Prostate gland (tissue), 2 donors: Measurements from ENCODE around the gene ARID5A. TPM values are rescaled to one million over a fixed set of nuclear protein-coding genes. Genes with fewer than 3 reads are reported as not detected.
A peak's percentile ranks its signal among the peaks of the same experiment; 100 is the strongest.

Source experiments
- DNase-seq: peaks from one replicate; pipeline ENCODE4 v3.0.0-alpha.2; 2019; ENCODE audit warnings: low spot score
- H3K27ac ChIP-seq, 2 donors: fragments of 200-600 bp; sonication (generic); 2 replicates each; pipeline ENCODE4 v1.5.1; 2017 to 2019
- H3K27me3 ChIP-seq: fragments of 200-600 bp; sonication (generic); replicated peaks from 2 replicates; pipeline ENCODE4 v1.5.1; 2019; ENCODE audit not compliant: insufficient read depth
- H3K36me3 ChIP-seq, 2 donors: fragments of 200-600 bp; sonication (generic); 1 replicate in 1 of 2; 2 replicates in 1 of 2; pipeline versions ENCODE4 v1.5.1 to v1.8.1; 2017 to 2019
- H3K4me1 ChIP-seq: fragments of 200-600 bp; sonication (generic); replicated peaks from 2 replicates; pipeline ENCODE4 v1.5.1; 2019
- H3K4me3 ChIP-seq, 2 donors: fragments of 200-600 bp; sonication (generic); 2 replicates each; pipeline ENCODE4 v1.5.1; 2017 to 2019
- H3K9me3 ChIP-seq: fragments of 200-600 bp; sonication (generic); 2 replicates; pipeline ENCODE4 v1.5.1; 2017
- POLR2A ChIP-seq: fragments of 450-650 bp; IDR thresholded peaks from one replicate; pipeline ENCODE4 v1.6.1; 2016; ENCODE audit warnings: antibody characterized with exemption, mild to moderate bottlenecking
- POLR2AphosphoS5 ChIP-seq: sonication (generic); formaldehyde crosslinking; IDR thresholded peaks from one replicate; pipeline ENCODE4 v1.6.1; 2017; ENCODE audit warnings: antibody characterized with exemption
- WGBS: methylation state at CpG from one replicate; pipeline ENCODE4 v1.1.5; 2018; 5-methylcytosine and 5-hydroxymethylcytosine counted together
- intact Hi-C: fragments of 100-400 bp; cut with DNase I; formaldehyde crosslinking; loops from one replicate; pipeline ENCODE4 v1.14.2; 2022
- total RNA-seq, 2 donors: library from RNA; depleted of rRNA; stranded (reverse); fragments of >200 nt; gene quantifications; one replicate each; pipeline ENCODE4 v1.1.0, GENCODE V29; 2016
- TF ChIP-seq, protein P1 (sequence below), 4 experiments: fragments of 200-600 bp in 2 of 4; fragments of 450-650 bp in 2 of 4; sonication (generic) in 2 of 4; IDR thresholded peaks; 1 replicate in 3 of 4; 2 replicates in 1 of 4; pipeline ENCODE4 v1.5.1; 2016 to 2019; ENCODE audit warnings: antibody characterized with exemption in 4 of 4, mild to moderate bottlenecking in 2 of 4, moderate library complexity in 2 of 4

Gene ARID5A
- total RNA-seq, 2 donors from 2014 or later, result 23.0 to 54.6 TPM

DNA sequence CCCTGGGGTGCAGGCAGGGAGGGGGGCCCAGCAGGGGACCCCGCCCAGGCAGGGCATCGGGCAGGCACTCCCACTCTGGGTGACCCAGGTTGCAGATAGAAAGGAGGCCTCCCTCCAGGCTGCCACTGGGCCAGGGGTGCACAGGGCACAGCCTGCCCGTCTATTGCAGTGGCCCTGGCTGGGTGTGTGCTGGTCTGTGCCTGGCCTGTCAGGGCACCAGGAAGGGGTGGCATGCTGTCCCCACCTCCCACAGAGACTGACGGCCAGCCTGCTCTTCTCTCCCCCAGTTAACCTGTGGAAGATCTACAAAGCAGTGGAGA, 12.9 kb downstream of the ARID5A start:
- TF ChIP-seq POLR2A, result no peak
- TF ChIP-seq, protein P1, sequence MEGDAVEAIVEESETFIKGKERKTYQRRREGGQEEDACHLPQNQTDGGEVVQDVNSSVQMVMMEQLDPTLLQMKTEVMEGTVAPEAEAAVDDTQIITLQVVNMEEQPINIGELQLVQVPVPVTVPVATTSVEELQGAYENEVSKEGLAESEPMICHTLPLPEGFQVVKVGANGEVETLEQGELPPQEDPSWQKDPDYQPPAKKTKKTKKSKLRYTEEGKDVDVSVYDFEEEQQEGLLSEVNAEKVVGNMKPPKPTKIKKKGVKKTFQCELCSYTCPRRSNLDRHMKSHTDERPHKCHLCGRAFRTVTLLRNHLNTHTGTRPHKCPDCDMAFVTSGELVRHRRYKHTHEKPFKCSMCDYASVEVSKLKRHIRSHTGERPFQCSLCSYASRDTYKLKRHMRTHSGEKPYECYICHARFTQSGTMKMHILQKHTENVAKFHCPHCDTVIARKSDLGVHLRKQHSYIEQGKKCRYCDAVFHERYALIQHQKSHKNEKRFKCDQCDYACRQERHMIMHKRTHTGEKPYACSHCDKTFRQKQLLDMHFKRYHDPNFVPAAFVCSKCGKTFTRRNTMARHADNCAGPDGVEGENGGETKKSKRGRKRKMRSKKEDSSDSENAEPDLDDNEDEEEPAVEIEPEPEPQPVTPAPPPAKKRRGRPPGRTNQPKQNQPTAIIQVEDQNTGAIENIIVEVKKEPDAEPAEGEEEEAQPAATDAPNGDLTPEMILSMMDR (IDR thresholded peaks at IDR 0.05), result no peak
- TF ChIP-seq POLR2AphosphoS5, result no peak
- Histone ChIP-seq H3K4me3 (no peak overlapping the region), H3K4me1 (no peaks in the 10 kb centered on the region), H3K36me3 (no peaks in the 10 kb centered on the region), H3K9me3 (no peaks in the 10 kb centered on the region), H3K27ac (no peak overlapping the region), H3K27me3 (no peaks in the 10 kb centered on the region)
- WGBS, result 83% methylated on average over 4 of the region's 4 CpGs
- DNase-seq, result no peak
- intact Hi-C loops, result no loop called here

DNA sequence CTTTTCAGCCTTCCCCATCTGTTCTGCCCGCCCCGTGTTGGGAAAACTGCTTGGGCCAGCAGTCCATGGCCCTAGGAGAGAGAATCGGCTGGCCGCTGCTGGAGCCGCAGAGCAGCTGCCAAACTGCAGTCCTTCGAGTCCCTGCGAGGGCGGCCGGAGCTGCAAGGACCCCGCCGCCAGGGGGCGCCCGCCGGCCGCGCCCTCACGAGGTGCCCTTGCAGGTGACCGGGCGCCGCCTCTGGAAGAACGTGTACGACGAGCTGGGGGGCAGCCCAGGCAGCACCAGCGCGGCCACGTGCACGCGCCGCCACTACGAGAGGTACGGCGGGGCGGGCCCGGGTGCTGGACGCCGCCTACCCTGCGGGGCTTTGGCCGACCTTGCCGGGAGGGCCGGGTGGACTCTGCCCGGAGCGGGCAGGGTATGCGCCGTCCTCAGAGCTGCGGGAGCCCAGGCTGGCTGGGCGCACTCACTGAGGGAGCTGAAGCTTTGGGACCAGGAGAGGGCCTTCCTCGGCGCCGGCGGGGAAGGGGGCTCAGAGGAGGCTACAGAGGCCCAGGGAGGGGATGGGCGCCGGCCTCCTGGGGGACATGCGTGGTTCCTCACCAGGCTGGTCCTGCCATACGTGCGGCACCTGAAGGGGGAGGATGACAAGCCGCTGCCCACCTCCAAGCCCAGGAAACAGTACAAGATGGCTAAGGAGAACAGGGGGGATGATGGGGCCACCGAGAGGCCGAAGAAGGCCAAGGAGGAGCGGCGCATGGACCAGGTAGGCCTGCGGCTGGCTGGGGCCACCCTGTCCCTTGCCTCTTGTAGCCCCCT, 13.6 kb downstream of the ARID5A start:
- no peak overlapping the region for H3K4me3 ChIP-seq

DNA sequence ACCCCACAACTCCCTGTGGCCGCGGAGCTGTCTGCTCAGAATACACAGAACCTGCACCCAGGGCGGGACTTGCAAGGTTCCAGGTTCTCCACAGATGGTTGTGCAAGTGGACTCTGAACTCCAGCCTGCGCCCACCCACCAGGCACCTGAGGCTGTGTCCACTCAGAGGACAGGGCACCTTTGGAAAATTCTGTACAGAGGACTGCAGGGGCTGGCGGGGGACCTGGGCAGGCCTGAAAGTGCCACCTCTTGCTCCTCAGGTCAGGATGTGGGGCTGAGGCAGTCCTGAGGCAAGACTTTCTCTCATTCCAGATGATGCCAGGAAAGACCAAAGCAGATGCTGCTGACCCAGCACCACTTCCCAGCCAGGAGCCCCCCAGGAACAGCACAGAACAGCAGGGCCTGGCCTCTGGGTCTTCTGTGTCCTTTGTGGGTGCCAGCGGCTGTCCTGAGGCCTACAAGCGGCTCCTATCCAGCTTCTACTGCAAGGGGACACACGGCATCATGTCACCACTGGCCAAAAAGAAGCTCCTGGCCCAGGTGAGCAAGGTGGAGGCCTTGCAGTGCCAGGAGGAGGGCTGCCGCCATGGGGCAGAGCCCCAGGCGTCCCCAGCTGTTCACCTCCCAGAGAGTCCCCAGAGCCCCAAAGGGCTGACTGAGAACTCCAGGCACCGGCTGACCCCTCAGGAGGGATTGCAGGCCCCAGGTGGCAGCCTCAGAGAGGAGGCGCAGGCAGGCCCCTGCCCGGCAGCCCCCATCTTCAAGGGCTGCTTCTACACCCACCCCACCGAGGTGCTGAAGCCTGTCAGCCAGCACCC, 14.4 kb downstream of the ARID5A start:
- Histone ChIP-seq H3K9me3 (no peaks in the 10 kb centered on the region), H3K36me3 (no peaks in the 10 kb centered on the region), H3K4me1 (no peaks in the 10 kb centered on the region), H3K4me3 (no peak overlapping the region), H3K27me3 (no peaks in the 10 kb centered on the region), H3K27ac (no peak overlapping the region)
- intact Hi-C loops, result loop anchor here (5.0 kb wide), 2 partner anchors 44 to 211 kb away; partner anchors contain the start of genes CNNM4 and NEURL3
- TF ChIP-seq POLR2AphosphoS5 (no peak), POLR2A (no peak)
- TF ChIP-seq, protein P1 (IDR thresholded peaks at IDR 0.05), result no peak
- DNase-seq, result no peak
- WGBS, result 95% methylated on average over 13 of the region's 14 CpGs

More for the DNA sequence above, 13.6 kb downstream of the ARID5A start:
- intact Hi-C loops, result loop anchor here (5.0 kb wide), 2 partner anchors 43 to 212 kb away; partner anchors contain the start of genes CNNM4 and NEURL3
- no peak for DNase-seq
- TF ChIP-seq POLR2AphosphoS5, result no peak
- TF ChIP-seq POLR2A, result no peak
- TF ChIP-seq, protein P1 (IDR thresholded peaks at IDR 0.05), result peak in 2 of 4 experiments; percentile 11 to 47
- H3K27me3 ChIP-seq, result no peaks in the 10 kb centered on the region
- no peak overlapping the region for H3K27ac ChIP-seq
- WGBS, result 80% methylated on average over 40 of the region's 61 CpGs
- H3K9me3 ChIP-seq, result no peaks in the 10 kb centered on the region
- no peaks in the 10 kb centered on the region for H3K36me3 ChIP-seq
- H3K4me1 ChIP-seq, result no peaks in the 10 kb centered on the region

DNA sequence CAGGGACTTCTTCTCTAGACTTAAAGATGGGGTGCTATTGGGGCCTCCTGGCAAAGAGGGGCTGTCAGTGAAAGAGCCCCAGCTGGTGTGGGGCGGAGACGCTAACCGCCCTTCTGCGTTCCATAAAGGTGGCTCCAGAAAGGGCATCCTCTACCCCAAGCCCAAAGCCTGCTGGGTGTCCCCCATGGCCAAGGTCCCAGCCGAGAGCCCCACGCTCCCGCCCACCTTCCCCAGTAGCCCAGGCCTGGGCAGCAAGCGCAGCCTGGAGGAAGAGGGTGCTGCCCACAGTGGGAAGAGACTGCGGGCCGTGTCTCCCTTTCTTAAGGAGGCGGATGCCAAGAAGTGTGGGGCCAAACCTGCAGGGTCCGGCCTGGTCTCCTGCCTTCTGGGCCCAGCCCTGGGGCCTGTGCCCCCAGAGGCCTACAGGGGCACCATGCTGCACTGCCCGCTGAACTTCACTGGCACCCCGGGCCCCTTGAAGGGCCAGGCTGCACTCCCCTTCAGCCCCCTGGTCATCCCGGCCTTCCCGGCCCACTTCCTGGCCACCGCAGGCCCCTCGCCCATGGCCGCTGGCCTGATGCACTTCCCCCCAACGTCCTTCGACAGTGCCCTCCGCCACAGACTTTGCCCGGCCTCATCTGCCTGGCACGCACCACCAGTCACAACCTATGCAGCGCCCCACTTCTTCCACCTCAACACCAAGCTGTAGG, 15.2 kb downstream of the ARID5A start:
- intact Hi-C loops, result loop anchor here (5.0 kb wide), 2 partner anchors 44 to 211 kb away; partner anchors contain the start of genes CNNM4 and NEURL3
- WGBS, result 94% methylated on average over 25 of the region's 25 CpGs
- Histone ChIP-seq H3K27me3 (no peaks in the 10 kb centered on the region), H3K36me3 (no peaks in the 10 kb centered on the region), H3K27ac (no peak overlapping the region), H3K9me3 (no peaks in the 10 kb centered on the region), H3K4me3 (no peak overlapping the region), H3K4me1 (no peaks in the 10 kb centered on the region)
- no peak for DNase-seq
- TF ChIP-seq POLR2AphosphoS5 (no peak), POLR2A (no peak)
- TF ChIP-seq, protein P1 (IDR thresholded peaks at IDR 0.05), result no peak
